NCI-H2029 (cell line): ENCODE measurements around the gene LTBP1.
"Not testable (repeated sequence)": the region's sequence is repeated elsewhere in the genome, so short reads cannot be mapped to it uniquely, and the experiment has no call there.

ENCODE experiments used
- DNase-seq: peaks from one replicate; lab custom pipeline; 2025; lab: John Stamatoyannopoulos, UW

Gene LTBP1

GRCh38 chr2:33225350-33225749 is 278.6 kb downstream of the LTBP1 start:
- no peak for DNase-seq

GRCh38 chr2:33226546-33226945 is 279.8 kb downstream of the LTBP1 start:
- DNase-seq = no peak

- no peak for DNase-seq
Observed at GRCh38 chr2:33229646-33230045, 282.9 kb downstream of the LTBP1 start.

- no peak for DNase-seq
Observed at GRCh38 chr2:33230195-33230594, 283.4 kb downstream of the LTBP1 start.

GRCh38 chr2:33230842-33231241 is 284.1 kb downstream of the LTBP1 start:
- no peak for DNase-seq

GRCh38 chr2:33235559-33235958 is 288.8 kb downstream of the LTBP1 start:
- DNase-seq = not testable (repeated sequence)

- DNase-seq = no peak
Observed at GRCh38 chr2:33236482-33237385, 290.0 kb downstream of the LTBP1 start.

- DNase-seq = no peak
Observed at GRCh38 chr2:33238111-33238510, 291.4 kb downstream of the LTBP1 start.

- no peak for DNase-seq
Observed at GRCh38 chr2:33240178-33240577, 293.4 kb downstream of the LTBP1 start.

- no peak for DNase-seq
Observed at GRCh38 chr2:33241072-33241471, 294.3 kb downstream of the LTBP1 start.

GRCh38 chr2:33241581-33241980 is 294.8 kb downstream of the LTBP1 start:
- no peak for DNase-seq

- DNase-seq = no peak
Observed at GRCh38 chr2:33242845-33243244, 296.1 kb downstream of the LTBP1 start.

- no peak for DNase-seq
Observed at GRCh38 chr2:33246432-33246831, 299.7 kb downstream of the LTBP1 start.

- no peak for DNase-seq
Observed at GRCh38 chr2:33247365-33247764, 300.6 kb downstream of the LTBP1 start.

GRCh38 chr2:33250417-33251029 is 303.8 kb downstream of the LTBP1 start:
- no peak for DNase-seq

GRCh38 chr2:33256162-33256755 is 309.5 kb downstream of the LTBP1 start:
- no peak for DNase-seq

- DNase-seq = no peak
Observed at GRCh38 chr2:33258387-33258786, 311.6 kb downstream of the LTBP1 start.

GRCh38 chr2:33262097-33262496 is 315.3 kb downstream of the LTBP1 start:
- no peak for DNase-seq

GRCh38 chr2:33264766-33265165 is 318.0 kb downstream of the LTBP1 start:
- no peak for DNase-seq

GRCh38 chr2:33265584-33266338 is 319.0 kb downstream of the LTBP1 start:
- no peak for DNase-seq

- no peak for DNase-seq
Observed at GRCh38 chr2:33266467-33266866, 319.7 kb downstream of the LTBP1 start.

- no peak for DNase-seq
Observed at GRCh38 chr2:33267043-33267442, 320.3 kb downstream of the LTBP1 start.
